Measurements from ENCODE around the gene VKORC1L1.

DNA sequence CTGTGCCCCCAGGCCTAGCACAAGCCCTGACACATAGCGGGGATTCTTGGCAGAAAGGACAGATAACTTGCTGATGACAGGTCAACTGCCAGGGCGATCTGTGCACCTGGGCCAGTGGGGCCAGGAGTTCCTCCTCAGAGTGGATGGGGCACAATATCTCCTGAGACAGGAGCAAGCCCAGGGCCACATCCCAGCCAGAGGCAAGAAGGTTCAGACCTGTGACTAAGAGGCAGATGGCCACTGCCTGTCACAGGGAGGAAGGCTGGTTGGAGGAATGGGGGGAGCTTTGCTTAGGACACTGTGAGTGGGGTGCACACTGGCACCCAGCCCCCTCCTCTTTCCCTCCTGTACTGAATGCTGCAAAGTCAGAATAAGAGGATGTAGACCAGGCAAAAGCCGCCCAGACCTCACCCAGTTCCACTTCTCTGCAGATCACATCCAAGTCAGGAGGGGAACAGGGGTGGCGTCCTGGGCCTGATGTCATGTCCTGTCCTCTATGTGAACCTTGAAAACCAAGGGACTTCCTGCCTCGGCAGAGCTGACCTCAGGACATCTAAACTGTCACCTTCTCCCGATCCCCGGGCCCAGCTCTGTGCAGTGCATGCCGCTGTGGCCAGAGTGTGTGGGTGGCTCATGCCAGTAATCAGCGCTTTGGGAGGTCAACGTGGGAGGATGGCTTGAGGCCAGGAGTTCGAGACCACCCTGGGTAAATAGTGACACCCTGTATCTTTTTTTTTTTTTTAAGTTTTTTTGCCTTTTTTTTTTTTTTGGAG is 107.8 kb downstream of the VKORC1L1 start:
- TF ChIP-seq, protein P1, sequence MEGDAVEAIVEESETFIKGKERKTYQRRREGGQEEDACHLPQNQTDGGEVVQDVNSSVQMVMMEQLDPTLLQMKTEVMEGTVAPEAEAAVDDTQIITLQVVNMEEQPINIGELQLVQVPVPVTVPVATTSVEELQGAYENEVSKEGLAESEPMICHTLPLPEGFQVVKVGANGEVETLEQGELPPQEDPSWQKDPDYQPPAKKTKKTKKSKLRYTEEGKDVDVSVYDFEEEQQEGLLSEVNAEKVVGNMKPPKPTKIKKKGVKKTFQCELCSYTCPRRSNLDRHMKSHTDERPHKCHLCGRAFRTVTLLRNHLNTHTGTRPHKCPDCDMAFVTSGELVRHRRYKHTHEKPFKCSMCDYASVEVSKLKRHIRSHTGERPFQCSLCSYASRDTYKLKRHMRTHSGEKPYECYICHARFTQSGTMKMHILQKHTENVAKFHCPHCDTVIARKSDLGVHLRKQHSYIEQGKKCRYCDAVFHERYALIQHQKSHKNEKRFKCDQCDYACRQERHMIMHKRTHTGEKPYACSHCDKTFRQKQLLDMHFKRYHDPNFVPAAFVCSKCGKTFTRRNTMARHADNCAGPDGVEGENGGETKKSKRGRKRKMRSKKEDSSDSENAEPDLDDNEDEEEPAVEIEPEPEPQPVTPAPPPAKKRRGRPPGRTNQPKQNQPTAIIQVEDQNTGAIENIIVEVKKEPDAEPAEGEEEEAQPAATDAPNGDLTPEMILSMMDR (IDR thresholded peaks at IDR 0.05; ENCODE audit: low read depth, low read length): no peak
- TF ChIP-seq EZH2phosphoT487 (IDR thresholded peaks at IDR 0.05; ENCODE audit: low read depth): no peak

Measured in OCI-LY3 (cell line).